Measurements from ENCODE around the gene NLRC5.
"Not testable (repeated sequence)": the region's sequence is repeated elsewhere in the genome, so short reads cannot be mapped to it uniquely, and the experiment has no call there.

Gene NLRC5

GRCh38 chr16:56964243-56965148 is 24.9 kb upstream of the NLRC5 start:
- no peak for DNase-seq

- no peak for DNase-seq
Observed at GRCh38 chr16:56965149-56966092, 23.9 kb upstream of the NLRC5 start.

DNA sequence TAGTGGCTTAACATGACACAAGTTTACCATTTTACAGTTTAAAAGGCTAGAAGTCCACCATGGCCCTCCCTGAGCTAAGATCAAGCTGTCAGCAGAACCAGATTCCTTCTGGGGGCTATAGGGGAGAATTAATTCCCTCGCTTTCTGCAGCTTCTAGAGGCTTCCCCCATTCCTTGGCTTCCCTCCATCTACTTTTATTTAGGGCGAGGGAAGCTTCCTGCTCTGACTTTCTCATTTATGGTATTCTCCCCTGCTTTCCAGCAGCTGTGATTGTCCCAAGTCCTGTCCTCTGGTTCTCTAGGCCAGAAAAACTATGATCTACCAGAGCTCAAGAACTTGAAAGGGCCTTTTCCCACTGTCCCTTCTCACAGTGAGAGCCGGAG is 23.3 kb upstream of the NLRC5 start:
- no peak for DNase-seq

DNA sequence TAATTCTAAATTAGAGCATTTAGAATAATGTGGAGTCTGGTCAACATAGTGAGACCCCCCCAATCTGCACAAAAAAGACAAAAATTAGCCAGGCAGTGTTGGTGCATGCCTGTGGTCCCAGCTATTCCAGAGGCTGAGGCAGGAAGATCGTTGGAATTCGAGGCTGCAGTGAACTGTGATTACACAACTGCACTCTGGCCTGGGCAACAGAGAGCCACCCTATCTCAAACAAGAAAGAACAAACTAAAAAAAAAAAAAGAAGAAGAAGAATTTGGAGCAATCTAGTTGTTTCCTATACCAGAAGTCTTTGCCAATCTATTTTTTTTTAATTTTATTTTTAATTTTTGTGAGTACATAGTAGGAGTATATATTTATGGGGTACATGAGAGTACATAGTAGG is 21.6 kb upstream of the NLRC5 start:
- DNase-seq = no peak

DNA sequence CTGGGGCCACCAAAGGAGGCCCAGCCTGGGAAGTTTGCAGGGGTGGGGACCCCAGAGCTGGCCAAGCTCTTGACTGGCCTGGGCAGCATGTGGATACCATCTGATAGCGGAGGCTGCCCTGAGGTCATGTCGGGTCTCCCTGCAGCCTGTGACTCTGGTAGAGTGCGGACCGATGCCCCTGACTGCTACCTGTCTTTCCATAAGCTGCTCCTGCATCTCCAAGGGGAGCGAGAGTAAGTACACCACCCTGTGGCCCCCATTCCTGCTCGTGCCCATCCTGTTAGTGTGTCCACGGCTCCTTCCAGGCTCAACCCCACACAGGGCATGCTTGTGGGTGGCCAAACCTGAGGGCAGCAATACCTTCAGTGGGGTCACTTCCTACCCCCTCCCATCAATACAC is 19.6 kb upstream of the NLRC5 start:
- no peak for DNase-seq

DNA sequence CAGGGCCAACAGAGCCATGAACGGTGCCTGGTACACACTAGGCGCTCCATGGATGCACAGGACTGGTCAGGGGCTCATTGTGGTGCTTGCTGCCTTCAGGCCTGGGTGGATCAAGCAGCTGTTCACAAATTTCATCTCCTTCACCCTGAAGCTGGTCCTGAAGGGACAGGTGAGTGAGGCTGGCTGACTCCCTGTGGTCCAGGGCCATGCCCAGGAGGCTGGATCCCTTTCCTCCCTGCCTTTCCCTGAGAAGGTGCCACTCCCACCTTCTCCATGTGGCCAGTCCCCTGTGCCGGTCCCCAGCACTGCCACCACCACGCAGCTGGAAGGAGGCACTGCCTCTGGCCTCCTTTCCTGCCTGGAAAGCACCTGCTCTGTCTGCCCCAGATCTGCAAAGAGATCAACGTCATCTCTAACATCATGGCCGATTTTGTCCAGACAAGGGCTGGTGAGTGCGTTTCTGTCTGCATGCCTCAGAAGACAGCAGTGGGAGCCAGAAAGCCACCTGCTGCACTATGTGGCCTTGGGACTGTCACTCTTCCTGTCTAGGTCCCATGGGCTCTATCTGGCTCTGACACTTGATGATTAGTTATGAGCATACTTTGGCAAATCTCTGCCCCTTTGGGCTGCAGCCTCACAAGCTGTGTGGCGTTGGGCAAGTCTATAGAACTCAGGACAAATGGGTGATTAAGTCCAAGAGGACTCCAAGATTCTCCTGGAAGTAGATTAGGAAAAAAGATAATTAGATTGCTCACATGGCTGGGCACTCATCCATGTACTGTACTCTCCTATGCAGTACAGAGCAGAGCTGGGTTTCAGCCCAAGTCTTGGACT is 18.2 kb upstream of the NLRC5 start:
- DNase-seq = no peak

DNA sequence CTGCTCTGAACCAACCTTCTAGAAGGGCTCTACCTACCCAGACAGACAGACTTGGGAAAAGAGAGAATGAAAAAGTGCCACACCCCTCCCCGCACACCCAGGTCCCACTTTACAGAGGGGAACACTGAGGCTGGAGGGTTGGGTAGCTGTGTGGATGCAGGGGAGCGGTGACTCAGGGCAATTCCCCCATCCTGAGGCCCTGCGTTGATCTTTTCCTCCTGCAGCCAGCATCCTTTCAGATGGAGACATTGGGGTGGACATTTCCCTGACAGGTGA is 17.7 kb upstream of the NLRC5 start:
- DNase-seq = no peak

- no peak for DNase-seq
Observed at GRCh38 chr16:56972403-56973293, 16.7 kb upstream of the NLRC5 start.

DNA sequence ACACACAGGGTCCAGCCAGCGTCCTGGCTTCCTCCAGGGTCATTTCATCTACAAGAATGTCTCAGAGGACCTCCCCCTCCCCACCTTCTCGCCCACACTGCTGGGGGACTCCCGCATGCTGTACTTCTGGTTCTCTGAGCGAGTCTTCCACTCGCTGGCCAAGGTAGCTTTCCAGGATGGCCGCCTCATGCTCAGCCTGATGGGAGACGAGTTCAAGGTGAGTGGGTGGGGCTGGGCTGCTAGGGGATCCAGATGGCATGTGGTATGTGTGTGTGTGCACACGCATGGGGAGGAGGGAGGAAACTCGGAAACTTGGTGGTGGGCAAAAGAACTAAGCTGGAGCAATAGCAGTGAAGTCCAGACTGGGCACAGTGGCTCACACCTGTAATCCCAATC is 16.1 kb upstream of the NLRC5 start:
- DNase-seq = no peak

- DNase-seq = not testable (repeated sequence)
Observed at GRCh38 chr16:56973899-56974298, 15.5 kb upstream of the NLRC5 start.

GRCh38 chr16:56974549-56975300 is 14.6 kb upstream of the NLRC5 start:
- DNase-seq = no peak

DNA sequence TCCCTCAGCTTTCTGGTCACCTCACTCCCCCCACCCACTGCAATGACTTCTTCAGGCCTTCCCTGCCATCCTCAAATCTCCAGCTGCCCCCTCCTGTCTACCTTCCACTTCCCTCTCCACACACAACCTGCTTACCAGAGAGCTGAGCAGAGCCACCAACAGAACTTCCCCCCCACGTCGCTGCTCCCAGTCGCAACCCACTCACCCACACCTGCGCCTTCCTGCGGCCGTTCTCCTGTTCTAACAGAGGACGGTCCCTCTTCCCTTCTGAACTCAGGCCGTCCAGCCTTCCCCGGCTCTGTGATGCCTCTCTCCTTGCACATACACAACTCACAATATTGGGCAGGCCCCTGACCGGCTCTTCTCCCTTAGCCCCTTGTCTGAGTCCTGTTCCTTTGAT is 13.6 kb upstream of the NLRC5 start:
- no peak for DNase-seq

DNA sequence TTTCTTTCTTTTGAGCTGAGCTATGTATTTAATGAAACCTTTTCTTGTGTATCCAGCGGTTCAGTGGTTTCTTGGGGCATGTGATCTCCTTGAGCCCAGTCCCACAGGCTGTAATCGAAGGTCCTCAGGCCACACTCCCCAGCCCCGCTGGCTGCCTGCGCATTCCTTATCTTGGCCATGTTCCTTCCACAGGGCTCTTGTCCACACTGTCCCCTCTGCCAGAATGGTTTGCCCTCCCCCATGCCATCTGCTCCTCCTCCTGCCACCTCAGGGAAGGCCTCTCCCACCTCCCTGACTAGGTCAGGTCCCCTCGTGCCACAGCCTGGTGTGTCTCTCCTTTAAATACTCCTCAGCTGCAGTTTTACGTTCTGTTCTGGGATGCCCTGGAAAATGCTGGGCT is 12.1 kb upstream of the NLRC5 start:
- DNase-seq = no peak

GRCh38 chr16:56977823-56978430 is 11.4 kb upstream of the NLRC5 start:
- DNase-seq = no peak

- DNase-seq = no peak
Observed at GRCh38 chr16:56980201-56980535, 9.2 kb upstream of the NLRC5 start.

GRCh38 chr16:56980792-56981724 is 8.3 kb upstream of the NLRC5 start:
- DNase-seq = no peak

DNA sequence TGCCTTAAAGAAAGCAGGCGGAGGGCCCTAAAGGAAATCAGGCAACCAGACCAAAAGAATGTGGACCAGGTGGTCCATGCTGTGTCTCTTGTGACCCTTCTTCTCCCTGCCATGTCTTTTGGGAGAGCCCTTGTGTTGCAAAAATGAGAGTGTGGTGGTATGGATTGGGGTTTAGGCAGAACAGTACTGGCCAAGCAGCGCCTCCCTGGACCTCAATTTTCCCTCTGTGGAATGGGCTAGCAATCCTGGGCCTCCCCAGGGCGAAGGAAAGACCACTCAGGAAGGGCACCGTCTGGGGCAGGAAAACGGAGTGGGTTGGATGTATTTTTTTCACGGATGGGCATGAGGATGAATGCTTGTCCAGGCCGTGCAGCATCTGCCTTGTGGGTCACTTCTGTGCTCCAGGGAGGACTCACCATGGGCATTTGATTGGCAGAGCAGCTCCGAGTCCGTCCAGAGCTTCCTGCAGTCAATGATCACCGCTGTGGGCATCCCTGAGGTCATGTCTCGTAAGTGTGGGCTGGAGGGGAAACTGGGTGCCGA is 7.6 kb upstream of the NLRC5 start:
- no peak for DNase-seq

DNA sequence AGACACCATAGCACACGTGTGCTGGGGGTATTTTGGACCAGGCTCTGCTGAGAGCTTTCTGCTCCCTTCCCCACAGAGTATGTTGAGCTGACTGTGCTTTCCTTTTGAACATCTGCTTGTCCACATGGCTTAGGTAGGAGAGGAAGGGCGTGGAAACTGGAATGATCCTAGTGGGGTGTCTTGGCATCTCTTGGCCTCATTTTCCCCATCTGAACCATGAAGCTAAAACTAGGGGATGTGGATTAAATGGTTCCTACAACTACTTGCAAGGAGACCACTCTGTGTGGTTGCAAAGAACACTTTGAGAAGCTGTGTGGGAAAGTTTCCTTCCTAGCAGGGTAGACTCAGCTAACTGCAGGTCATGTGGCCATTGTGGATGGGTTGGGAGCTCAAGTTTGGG is 6.7 kb upstream of the NLRC5 start:
- DNase-seq = no peak

GRCh38 chr16:56983211-56983751 is 6.1 kb upstream of the NLRC5 start:
- no peak for DNase-seq

Data from NCI-H2029 treated with DMSO at 0.1 percent for 48 hours (cell line).